H1 (cell line): ENCODE data around the gene HS1BP3. TPM values are rescaled to one million over a fixed set of nuclear protein-coding genes. Genes with fewer than 3 reads are reported as not detected.

Experiments used
- CTCF ChIA-PET: fragments of 300-600 bp; sonication (Branson Sonifier 250); formaldehyde crosslinking; loops from one replicate; lab custom pipeline; 2021; ENCODE audit not compliant: partially characterized antibody; lab: Charles Lee
- POLR2A ChIA-PET: fragments of 300-600 bp; sonication (Branson Sonifier 250); formaldehyde crosslinking; loops from one replicate; lab custom pipeline; 2021; ENCODE audit warnings: inconsistent platforms; ENCODE audit not compliant: partially characterized antibody; lab: Charles Lee
- DNase-seq, 2 experiments: peaks; one replicate each; pipeline versions ENCODE4 v3.0.0 to v3.0.0-alpha.2; 2010 to 2022; ENCODE audit warnings: low spot score in 2 of 2, low read depth in 1 of 2, mixed read lengths in 1 of 2
- FAIRE-seq: peaks from 2 replicates; lab custom pipeline; 2011; peaks lifted over from hg19 to GRCh38; lab: Jason Lieb, UNC
- H2AFZ ChIP-seq: 2 replicates; pipeline ENCODE4 v1.8.1; 2012; ENCODE audit warnings: low read length, inconsistent platforms
- H2AK5ac ChIP-seq: 2 replicates; pipeline ENCODE4 v1.6.1; 2013; ENCODE audit warnings: low read depth, low read length
- H2BK120ac ChIP-seq: replicated peaks from 2 replicates; pipeline ENCODE3; 2013; ENCODE audit warnings: low read depth, low read length, inconsistent platforms
- H2BK12ac ChIP-seq: 2 replicates; pipeline ENCODE4 v1.6.1; 2013; ENCODE audit warnings: low read depth, low read length
- H2BK15ac ChIP-seq: 2 replicates; pipeline ENCODE4 v1.6.1; 2013; ENCODE audit warnings: low read length
- H2BK20ac ChIP-seq: 2 replicates; pipeline ENCODE4 v1.6.1; 2013; ENCODE audit warnings: low read length
- H2BK5ac ChIP-seq: 2 replicates; pipeline ENCODE4 v1.6.1; 2013; ENCODE audit warnings: low read depth, low read length
- H3K14ac ChIP-seq: 2 replicates; pipeline ENCODE4 v1.6.1; 2013; ENCODE audit warnings: inconsistent platforms; ENCODE audit not compliant: insufficient read length
- H3K18ac ChIP-seq: 2 replicates; pipeline ENCODE4 v1.6.1; 2013; ENCODE audit warnings: low read length; ENCODE audit errors: extremely low read depth
- H3K23ac ChIP-seq: 2 replicates; pipeline ENCODE4 v1.6.1; 2013; ENCODE audit warnings: inconsistent platforms; ENCODE audit not compliant: insufficient read length
- H3K23me2 ChIP-seq: 2 replicates; pipeline ENCODE4 v1.6.1; 2013; ENCODE audit warnings: low read depth, low read length
- H3K27ac ChIP-seq: 2 replicates; pipeline ENCODE4 v1.6.1; 2011; ENCODE audit warnings: low read depth, low read length, inconsistent platforms
- H3K27me3 ChIP-seq, 4 experiments: replicated peaks in 1 of 4; 1 replicate in 1 of 4; 2 replicates in 3 of 4; pipeline versions ENCODE4 v1.6.1 to v1.8.1; 2011 to 2013; ENCODE audit warnings: low read length in 3 of 4, mild to moderate bottlenecking in 3 of 4, inconsistent platforms in 2 of 4, mixed read lengths in 2 of 4, moderate library complexity in 1 of 4; ENCODE audit not compliant: control insufficient read depth in 3 of 4, insufficient read depth in 3 of 4; ENCODE audit errors: extremely low read depth in 1 of 4
- H3K36me3 ChIP-seq, 4 experiments: 2 replicates each; pipeline versions ENCODE4 v1.6.1 to v1.8.1; 2011 to 2013; ENCODE audit warnings: mild to moderate bottlenecking in 4 of 4, low read length in 3 of 4, moderate library complexity in 2 of 4, control low read depth in 1 of 4, inconsistent platforms in 1 of 4; ENCODE audit not compliant: insufficient read depth in 4 of 4, control insufficient read depth in 2 of 4
- H3K4ac ChIP-seq: replicated peaks from 2 replicates; pipeline ENCODE3; 2013; ENCODE audit warnings: low read length, low read depth, mixed read lengths, inconsistent platforms; ENCODE audit not compliant: insufficient read length
- H3K4me1 ChIP-seq, 4 experiments: replicated peaks in 1 of 4; 1 replicate in 1 of 4; 2 replicates in 3 of 4; pipeline versions ENCODE4 v1.6.1 to v1.8.1; 2011 to 2013; ENCODE audit warnings: low read length in 3 of 4, inconsistent platforms in 2 of 4, mixed read lengths in 1 of 4; ENCODE audit not compliant: insufficient read depth in 4 of 4, control insufficient read depth in 3 of 4
- H3K4me2 ChIP-seq, 2 experiments: 2 replicates each; pipeline versions ENCODE4 v1.6.1 to v1.8.1; 2011 to 2013; ENCODE audit warnings: low read depth in 2 of 2, low read length in 2 of 2, control low read depth in 1 of 2, inconsistent platforms in 1 of 2, mild to moderate bottlenecking in 1 of 2; ENCODE audit not compliant: insufficient read depth in 1 of 2
- H3K4me3 ChIP-seq, 4 experiments: fragments of 200-600, 300-600 bp in 1 of 4; sonication (generic), shearing (Covaris generic), sonication (Bioruptor Twin) in 1 of 4; 2 replicates each; pipeline versions ENCODE4 v1.5.1 to v1.8.1; 2011 to 2016; ENCODE audit warnings: low read length in 4 of 4, low read depth in 3 of 4, control low read depth in 2 of 4, inconsistent platforms in 2 of 4, mild to moderate bottlenecking in 2 of 4, mixed read lengths in 1 of 4, moderate library complexity in 1 of 4; ENCODE audit not compliant: insufficient read depth in 2 of 4; ENCODE audit errors: extremely low read depth in 1 of 4
- H3K56ac ChIP-seq: replicated peaks from 2 replicates; pipeline ENCODE3; 2013; ENCODE audit warnings: low read depth, mild to moderate bottlenecking, mixed read lengths, low read length, inconsistent platforms; ENCODE audit not compliant: insufficient read length
- H3K79me1 ChIP-seq: 2 replicates; pipeline ENCODE4 v1.6.1; 2013; ENCODE audit warnings: low read depth, low read length, control low read depth
- H3K79me2 ChIP-seq, 2 experiments: 2 replicates each; pipeline versions ENCODE4 v1.6.1 to v1.8.1; 2012 to 2013; ENCODE audit warnings: low read length in 2 of 2, mild to moderate bottlenecking in 2 of 2, inconsistent platforms in 1 of 2; ENCODE audit not compliant: insufficient read depth in 2 of 2, control insufficient read depth in 1 of 2
- H3K9ac ChIP-seq, 4 experiments: replicated peaks in 1 of 4; 1 replicate in 1 of 4; 2 replicates in 3 of 4; pipeline versions ENCODE4 v1.6.1 to v1.8.1; 2011 to 2013; ENCODE audit warnings: low read depth in 3 of 4, low read length in 3 of 4, control low read depth in 2 of 4, mild to moderate bottlenecking in 2 of 4, moderate library complexity in 2 of 4, inconsistent platforms in 1 of 4; ENCODE audit errors: extremely low read depth in 1 of 4
- H3K9me3 ChIP-seq, 2 experiments: 2 replicates each; pipeline versions ENCODE4 v1.6.1 to v1.8.1; 2012 to 2013; ENCODE audit warnings: mild to moderate bottlenecking in 2 of 2, moderate library complexity in 2 of 2, control low read depth in 1 of 2, inconsistent platforms in 1 of 2, low read depth in 1 of 2, low read length in 1 of 2, mixed read lengths in 1 of 2; ENCODE audit not compliant: insufficient read depth in 2 of 2
- H4K20me1 ChIP-seq, 2 experiments: replicated peaks in 1 of 2; 2 replicates each; pipeline versions ENCODE3 to v1.8.1; 2011 to 2013; ENCODE audit warnings: inconsistent platforms in 2 of 2, low read length in 2 of 2, mild to moderate bottlenecking in 1 of 2; ENCODE audit not compliant: insufficient read depth in 2 of 2, control insufficient read depth in 1 of 2
- H4K5ac ChIP-seq: 2 replicates; pipeline ENCODE4 v1.6.1; 2013; ENCODE audit warnings: low read length, low read depth, mixed read lengths, inconsistent platforms; ENCODE audit not compliant: insufficient read length
- H4K8ac ChIP-seq: 2 replicates; pipeline ENCODE4 v1.8.0; 2013; ENCODE audit warnings: mild to moderate bottlenecking, moderate library complexity, low read length, inconsistent platforms; ENCODE audit not compliant: insufficient read depth; ENCODE audit errors: extremely low read depth
- H4K91ac ChIP-seq: replicated peaks from 2 replicates; pipeline ENCODE3; 2013; ENCODE audit warnings: low read length, mixed read lengths, inconsistent platforms; ENCODE audit not compliant: insufficient read length
- ASH2L ChIP-seq: fragments of 200-600, 300-600 bp; sonication (generic); IDR thresholded peaks from one replicate; pipeline ENCODE4 v1.7.1; 2017; ENCODE audit warnings: low read length
- EGR1 ChIP-seq: IDR thresholded peaks from 2 replicates; pipeline ENCODE4 v1.6.1; 2011; ENCODE audit warnings: low read depth, low read length, borderline replicate concordance
- JUN ChIP-seq: IDR thresholded peaks from 2 replicates; pipeline ENCODE4 v1.6.1; 2011; ENCODE audit warnings: low read depth, mild to moderate bottlenecking, improper control_type of control experiment, low read length
- KDM4A ChIP-seq: IDR thresholded peaks from one replicate; pipeline ENCODE4 v1.7.1; 2012; ENCODE audit warnings: low read depth, mild to moderate bottlenecking, moderate library complexity, low read length, inconsistent platforms; ENCODE audit not compliant: severe bottlenecking
- TCF12 ChIP-seq: IDR thresholded peaks from 2 replicates; pipeline ENCODE4 v1.6.1; 2011; ENCODE audit warnings: low read depth, mild to moderate bottlenecking, low read length
- WGBS, 2 experiments: shearing (Covaris generic) in 1 of 2; methylation state at CpG; one replicate each; pipeline versions ENCODE4 v1.1.6 to v1.1.7; 2013 to 2015; ENCODE audit warnings: low lambda C conversion rate in 2 of 2, mixed read lengths in 2 of 2, inconsistent platforms in 1 of 2, low coverage in 1 of 2, missing lambda C conversion rate in 1 of 2; ENCODE audit not compliant: insufficient replicate concordance in 2 of 2, insufficient coverage in 1 of 2, insufficient read length in 1 of 2; ENCODE audit errors: extremely low coverage in 1 of 2, missing lambda C conversion rate in 1 of 2; 5-methylcytosine and 5-hydroxymethylcytosine counted together
- polyA plus RNA-seq, 7 experiments: library from polyadenylated mRNA; depleted of rRNA in 3 of 7; stranded (reverse) in 5 of 7; unstranded in 2 of 7; fragments of >200 nt in 5 of 7; fragments of 200-250 nt in 2 of 7; gene quantifications; 1 replicate in 5 of 7; 2 replicates in 1 of 7; 4 replicates in 1 of 7; pipeline versions ENCODE4 v1.2.1 to v1.2.3, GENCODE V29; 2011 to 2013; ENCODE audit warnings: missing spikeins in 2 of 7, mixed read lengths in 2 of 7
- total RNA-seq: library from RNA; stranded (reverse); fragmentation: NEBNext Ultra II Directional; extraction: Animal tissue kit (Norgen Biotek cat#: 25700); gene quantifications from 2 replicates; pipeline ENCODE4 v1.2.1, GENCODE V29; 2021

Gene HS1BP3
- total and polyA plus RNA-seq, 2 of the 8 experiments (the other 6 are each of a cell fraction or from before 2014, with no cell fraction given): 11.1 to 11.3 TPM

- H2AK5ac ChIP-seq: no peak overlapping the region
- no peaks in the 10 kb centered on the region for H4K20me1 ChIP-seq
- no peak overlapping the region for H4K91ac ChIP-seq
- H4K8ac ChIP-seq: no peak overlapping the region
- no peak overlapping the region for H3K23ac ChIP-seq
- H3K79me2 ChIP-seq: no peaks in the 10 kb centered on the region
- ChIA-PET CTCF (interaction anchor here (0.9 to 1.2 kb wide), 3 partner anchors 15 to 72 kb away, joined by 3 read pairs; no protein-coding TSS in a partner anchor), POLR2A (no interaction called here)
- no peaks in the 10 kb centered on the region for H3K36me3 ChIP-seq
- no peaks in the 10 kb centered on the region for H3K23me2 ChIP-seq
- H3K79me1 ChIP-seq: no peaks in the 10 kb centered on the region
- H3K4ac ChIP-seq: no peak overlapping the region
- H3K4me2 ChIP-seq: no peak overlapping the region
- H3K14ac ChIP-seq: no peak overlapping the region
- FAIRE-seq (no peak), DNase-seq (no peak)
- no peak overlapping the region for H2BK12ac ChIP-seq
- no peaks in the 10 kb centered on the region; a peak in 3 of 7 replicates for H3K27me3 ChIP-seq
- 88% methylated on average over 6 of the region's 6 CpGs; no CpG with 5 or more reads in 1 of the 2 experiments for WGBS, 2 experiments
- H3K9me3 ChIP-seq: no peaks in the 10 kb centered on the region
- H3K18ac ChIP-seq: no peak overlapping the region
- H3K9ac ChIP-seq: no peak overlapping the region
- H3K4me3 ChIP-seq: no peak overlapping the region
- no peak overlapping the region for H2BK20ac ChIP-seq
- no peak overlapping the region for H4K5ac ChIP-seq
- no peak overlapping the region for H2AFZ ChIP-seq
- peaks cover 4 to 11% (median 8%) of the 10 kb centered on the region in 4 experiments for H3K4me1 ChIP-seq
- H2BK120ac ChIP-seq: no peak overlapping the region
- H2BK5ac ChIP-seq: no peak overlapping the region
- H2BK15ac ChIP-seq: no peak overlapping the region
- no peak overlapping the region for H3K56ac ChIP-seq
- H3K27ac ChIP-seq: no peak overlapping the region
- TF ChIP-seq EGR1 (no peak), KDM4A (no peak), JUN (no peak), ASH2L (no peak), TCF12 (no peak)
Observed at GRCh38 chr2:20570249-20570648, 80.6 kb downstream of the HS1BP3 start.
